Suppressor macrophage (primary cell): ENCODE results near the gene TEK.

Experiments used
- DNase-seq, 4 experiments: peaks; one replicate each; pipeline ENCODE4 v3.0.0-alpha.2; 2020 to 2022

The TEK gene

DNA sequence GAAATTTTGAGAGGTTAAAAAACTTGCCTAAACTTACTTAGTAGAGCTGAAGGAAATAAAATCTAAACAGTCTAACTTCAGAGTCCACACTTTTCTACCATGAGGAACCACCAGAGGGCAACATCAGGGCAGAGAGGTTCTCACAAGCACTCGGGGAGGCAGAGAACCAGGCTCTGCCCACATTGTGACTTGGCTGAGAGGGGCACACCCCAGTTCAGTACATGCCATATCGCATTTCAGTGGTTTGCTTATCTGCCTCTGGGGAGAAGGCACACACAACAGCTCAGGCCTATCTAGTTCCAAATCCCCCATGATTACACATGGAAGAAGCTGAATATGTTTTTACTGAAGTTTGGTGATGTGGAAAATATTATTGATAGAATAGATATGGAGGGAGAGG is 138.7 kb downstream of the TEK start:
- peak; percentile 26 to 42 (median 32) for DNase-seq

DNA sequence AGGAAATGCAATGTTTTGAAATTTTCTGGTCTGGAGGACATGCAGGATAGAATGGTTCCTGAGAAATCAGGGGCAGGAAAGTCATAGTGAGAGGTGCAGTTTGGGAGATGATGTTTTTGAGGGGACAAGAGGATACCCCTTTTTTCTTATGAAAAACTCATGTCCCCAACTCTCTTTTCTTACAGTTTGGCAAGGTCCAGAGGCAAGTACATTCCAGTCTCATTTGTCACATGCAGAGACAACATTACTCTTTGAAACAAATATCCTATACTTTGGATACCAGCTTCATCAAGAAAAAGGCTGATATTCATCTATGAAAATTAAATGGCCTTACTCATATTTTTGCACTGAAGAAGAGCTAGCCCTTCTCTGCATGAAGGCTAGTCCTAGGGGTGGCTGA is 139.7 kb downstream of the TEK start:
- no peak for DNase-seq

DNA sequence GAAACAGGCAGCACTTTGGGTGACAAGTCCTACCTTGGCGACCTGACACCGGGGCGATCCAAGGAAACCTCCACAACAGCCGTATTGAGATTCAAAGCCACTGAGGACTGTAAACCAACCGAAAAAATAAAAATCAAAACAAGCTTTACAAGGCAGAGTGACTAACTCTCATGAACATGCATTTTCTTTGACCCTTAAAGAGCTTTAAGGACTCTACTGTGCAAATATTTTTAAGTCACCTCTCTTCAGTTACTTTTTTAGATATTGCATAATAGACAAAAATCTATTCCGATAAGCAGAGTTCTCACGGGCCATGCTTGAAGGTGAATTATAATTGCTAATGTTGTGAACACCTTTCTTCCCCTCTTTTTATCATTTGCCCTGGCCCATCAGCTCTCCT is 149.6 kb downstream of the TEK start:
- DNase-seq = no peak

DNA sequence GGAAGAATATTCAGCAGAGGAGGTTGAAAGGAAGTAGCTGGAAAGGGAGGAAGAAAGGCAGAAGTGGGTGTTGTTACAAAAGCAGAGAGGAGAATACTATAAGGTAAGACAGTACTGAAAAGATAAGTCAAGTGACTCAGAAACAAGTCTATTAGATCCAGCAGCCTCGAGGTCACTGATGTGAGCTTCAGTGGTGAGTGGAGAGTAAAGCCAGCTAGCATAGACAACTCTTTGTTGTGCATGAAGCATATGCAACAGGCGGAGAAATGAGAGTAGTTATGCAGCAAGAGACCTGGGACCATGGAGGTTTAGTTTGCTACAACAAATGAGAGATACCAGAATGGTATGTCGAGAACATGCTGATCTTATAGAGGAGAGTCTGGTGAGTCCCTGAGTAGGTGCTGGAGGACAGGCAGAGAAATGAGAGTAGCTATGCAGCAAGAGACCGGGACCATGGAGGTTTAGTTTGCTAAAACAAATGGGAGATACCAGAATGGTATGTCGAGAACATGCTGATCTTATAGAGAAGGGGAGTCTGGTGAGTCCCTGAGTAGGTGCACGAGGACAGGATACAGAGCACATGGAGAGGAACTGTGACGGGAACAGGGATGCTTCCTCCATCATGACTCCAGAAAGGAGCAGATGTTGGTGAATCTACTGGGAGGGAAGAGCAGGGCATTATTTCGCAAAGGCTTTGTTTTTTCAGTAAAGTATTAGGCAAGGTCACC is 151.9 kb downstream of the TEK start:
- no peak for DNase-seq

DNA sequence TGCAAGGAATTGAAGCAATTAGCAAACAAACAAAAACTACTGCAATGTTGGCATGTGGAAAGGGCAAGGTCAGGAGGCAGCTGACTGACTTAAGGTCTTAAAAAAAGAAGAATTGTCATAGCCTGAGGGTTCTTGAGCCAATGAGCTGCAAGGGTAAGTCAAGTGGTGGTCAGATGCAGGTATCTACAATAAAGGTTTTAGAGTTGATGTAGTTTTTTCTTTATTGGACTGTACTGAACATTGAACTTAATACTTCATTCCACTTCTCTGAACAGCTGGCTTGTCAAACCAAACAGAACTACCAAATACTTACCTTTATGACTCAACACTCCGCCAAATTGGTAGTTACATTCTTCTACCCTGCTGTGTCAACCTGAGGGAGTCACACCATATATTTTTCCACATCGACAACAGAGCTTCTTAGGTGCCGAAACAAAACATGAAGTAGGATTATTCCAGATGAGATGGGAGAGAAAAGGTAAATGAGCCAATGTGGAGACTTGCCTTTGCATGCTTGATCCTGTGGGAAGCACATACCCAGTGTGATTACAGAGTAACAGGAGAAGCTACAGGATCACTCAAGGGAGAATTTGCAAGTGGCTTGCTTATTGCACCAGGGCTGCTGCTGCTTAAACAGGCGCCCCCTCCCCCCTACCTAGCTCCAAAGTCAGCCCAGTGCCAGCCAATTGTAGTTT is 152.6 kb downstream of the TEK start:
- DNase-seq = no peak

DNA sequence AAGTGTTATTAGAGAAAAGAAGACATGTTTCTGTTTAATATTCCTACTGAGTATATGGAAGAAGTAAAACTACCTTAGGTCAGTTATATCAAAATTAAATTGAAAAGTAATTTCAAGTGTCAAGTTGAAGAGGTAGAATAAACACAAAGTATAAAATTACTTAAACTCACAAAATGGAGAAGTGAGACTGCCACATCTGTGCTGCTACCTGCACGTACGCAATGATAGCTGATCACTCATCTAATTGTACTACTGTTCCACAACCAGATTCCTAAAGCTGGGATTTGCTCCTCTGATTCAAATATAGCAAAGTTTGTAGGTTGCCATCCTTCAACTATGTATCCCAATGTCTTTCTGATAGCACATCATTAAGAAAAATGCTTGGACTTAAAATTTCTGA is 163.1 kb downstream of the TEK start:
- no peak for DNase-seq

DNA sequence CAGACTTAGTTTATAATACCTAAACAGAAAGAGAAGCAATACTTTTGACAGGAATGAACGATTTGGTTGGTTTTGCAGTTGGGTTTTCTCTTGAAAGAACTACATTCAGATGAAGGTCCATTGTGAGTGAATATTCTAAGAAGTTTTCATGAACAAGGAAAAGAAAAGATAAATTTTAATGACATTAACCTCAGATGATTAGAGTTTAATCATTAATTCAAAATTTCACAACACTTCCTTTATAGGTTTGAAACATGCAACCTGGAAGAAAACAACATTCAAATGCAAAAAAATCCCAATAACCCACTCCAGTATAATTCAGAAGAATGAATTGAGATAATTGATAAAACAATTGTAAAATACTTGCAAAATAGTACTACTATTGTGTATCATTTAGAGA is 164.2 kb downstream of the TEK start:
- no peak for DNase-seq

DNA sequence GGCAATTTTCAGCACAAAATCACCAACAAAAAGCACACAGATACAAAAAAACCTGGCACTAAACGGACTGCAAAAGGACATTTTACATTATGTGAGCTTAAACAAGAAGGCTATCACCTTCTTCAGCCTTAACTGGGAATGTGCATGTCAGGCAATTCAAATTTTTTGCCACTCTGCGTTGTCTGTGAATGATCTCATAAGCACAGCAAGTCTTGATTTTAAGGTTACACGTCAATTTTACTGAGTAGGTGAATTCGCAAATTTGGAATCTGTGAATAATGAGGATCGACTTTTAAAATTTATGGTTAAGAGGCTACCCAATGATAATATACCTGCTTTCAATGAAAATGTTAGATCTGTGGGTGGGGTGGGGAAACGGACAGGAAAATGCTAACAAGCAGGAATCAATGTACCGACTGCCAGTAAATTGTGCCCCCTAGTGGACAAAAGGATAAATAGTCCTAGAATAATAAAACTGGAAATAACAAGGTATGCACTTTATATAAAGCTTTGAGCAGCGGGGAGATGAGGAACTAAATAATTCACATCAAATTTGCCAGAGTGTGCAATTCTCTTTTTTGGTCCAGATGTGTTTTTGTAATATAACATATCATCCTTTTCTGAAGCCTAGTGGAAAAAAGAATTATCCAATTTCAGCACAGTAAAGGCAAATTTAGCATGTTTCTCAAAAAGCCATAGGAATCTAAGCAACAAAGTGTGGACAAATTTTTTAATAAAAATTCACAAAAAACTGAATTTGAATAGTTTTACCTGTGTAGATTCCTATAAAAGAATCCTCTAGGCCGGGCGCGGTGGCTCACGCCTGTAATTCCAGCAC is 167.4 kb downstream of the TEK start:
- peak; percentile 36 to 80 (median 54) for DNase-seq

DNA sequence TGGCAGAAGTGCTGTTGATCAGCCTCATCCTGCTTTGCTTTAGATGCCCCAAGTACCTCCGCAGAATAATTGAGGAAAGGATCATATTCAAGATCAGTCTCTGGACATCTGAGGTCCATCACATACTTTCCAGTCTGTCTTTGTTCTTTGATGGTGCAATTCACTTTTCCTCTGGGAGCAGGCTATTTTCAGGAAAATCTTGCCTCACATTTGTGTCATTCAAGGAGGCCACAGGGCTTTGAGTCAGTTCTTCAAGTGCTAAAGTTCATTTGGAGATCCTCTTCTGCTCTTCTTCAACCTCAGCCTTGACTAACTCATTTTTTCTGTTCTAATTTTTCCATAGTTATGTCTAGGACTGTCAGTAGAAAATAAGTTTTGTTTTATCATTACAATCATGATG is 169.3 kb downstream of the TEK start:
- no peak for DNase-seq

DNA sequence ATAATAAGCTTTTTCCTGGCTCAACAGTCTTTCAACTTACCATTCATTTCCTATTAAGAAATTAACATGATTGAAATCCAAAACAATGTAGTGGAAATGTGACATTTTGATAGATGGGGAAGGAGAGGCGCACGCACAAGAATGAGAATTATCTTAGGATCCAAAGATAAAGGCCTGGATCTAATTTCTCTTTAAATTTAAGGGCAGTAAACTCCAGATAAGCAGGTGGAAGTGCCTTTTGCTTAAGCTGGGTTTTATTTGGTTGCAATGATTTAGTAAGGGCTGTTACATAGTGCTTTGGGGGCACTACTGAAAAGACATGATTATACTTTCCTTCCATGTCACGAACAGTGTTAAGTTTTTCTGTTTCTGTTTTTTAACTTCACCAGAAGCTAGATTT is 170.6 kb downstream of the TEK start:
- DNase-seq = no peak
